ENCODE measurements around the gene IL1RAPL2.

The IL1RAPL2 gene

GRCh38 chrX:104995546-104995945 lies 429.5 kb downstream of the IL1RAPL2 start:
- Histone ChIP-seq H3K9me3 (ENCODE audit: insufficient read depth, low read length) (no peaks in the 10 kb centered on the region), H3K27ac (ENCODE audit: low read depth, low read length) (no peak overlapping the region), H3F3A (ENCODE audit: insufficient read depth) (no peaks in the 10 kb centered on the region), H3K9me2 (replicated peaks; ENCODE audit: insufficient read depth, low read length) (no peaks in the 10 kb centered on the region), H3K4me3 (ENCODE audit: insufficient read depth, low read length, poor library complexity, severe bottlenecking) (no peak overlapping the region), H3K9ac (ENCODE audit: low read length) (no peak overlapping the region), H2AFZ (ENCODE audit: low read depth, low read length, severe bottlenecking) (no peak overlapping the region), H3K79me2 (ENCODE audit: insufficient read depth, low read length) (no peaks in the 10 kb centered on the region), H3K36me3 (ENCODE audit: low read length) (no peaks in the 10 kb centered on the region), H4K20me1 (ENCODE audit: low read depth, low read length) (no peaks in the 10 kb centered on the region), H3K27me3 (ENCODE audit: low read length) (no peaks in the 10 kb centered on the region), H3K4me2 (ENCODE audit: low read depth, low read length, poor library complexity, severe bottlenecking) (no peak overlapping the region)
- TF ChIP-seq, protein P1, sequence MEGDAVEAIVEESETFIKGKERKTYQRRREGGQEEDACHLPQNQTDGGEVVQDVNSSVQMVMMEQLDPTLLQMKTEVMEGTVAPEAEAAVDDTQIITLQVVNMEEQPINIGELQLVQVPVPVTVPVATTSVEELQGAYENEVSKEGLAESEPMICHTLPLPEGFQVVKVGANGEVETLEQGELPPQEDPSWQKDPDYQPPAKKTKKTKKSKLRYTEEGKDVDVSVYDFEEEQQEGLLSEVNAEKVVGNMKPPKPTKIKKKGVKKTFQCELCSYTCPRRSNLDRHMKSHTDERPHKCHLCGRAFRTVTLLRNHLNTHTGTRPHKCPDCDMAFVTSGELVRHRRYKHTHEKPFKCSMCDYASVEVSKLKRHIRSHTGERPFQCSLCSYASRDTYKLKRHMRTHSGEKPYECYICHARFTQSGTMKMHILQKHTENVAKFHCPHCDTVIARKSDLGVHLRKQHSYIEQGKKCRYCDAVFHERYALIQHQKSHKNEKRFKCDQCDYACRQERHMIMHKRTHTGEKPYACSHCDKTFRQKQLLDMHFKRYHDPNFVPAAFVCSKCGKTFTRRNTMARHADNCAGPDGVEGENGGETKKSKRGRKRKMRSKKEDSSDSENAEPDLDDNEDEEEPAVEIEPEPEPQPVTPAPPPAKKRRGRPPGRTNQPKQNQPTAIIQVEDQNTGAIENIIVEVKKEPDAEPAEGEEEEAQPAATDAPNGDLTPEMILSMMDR (IDR thresholded peaks at IDR 0.05; ENCODE audit: insufficient read depth, low read length, poor library complexity, severe bottlenecking) = no peak
- TF ChIP-seq EZH2phosphoT487 (conservative IDR thresholded peaks at IDR 0.05; ENCODE audit: low read length) = no peak

- no peaks in the 10 kb centered on the region for H3F3A ChIP-seq (ENCODE audit: insufficient read depth)
- no peak overlapping the region for H3K4me3 ChIP-seq (ENCODE audit: insufficient read depth, low read length, poor library complexity, severe bottlenecking)
- no peak overlapping the region for H3K4me2 ChIP-seq (ENCODE audit: low read depth, low read length, poor library complexity, severe bottlenecking)
- H3K36me3 ChIP-seq (ENCODE audit: low read length) = no peaks in the 10 kb centered on the region
- H3K9me2 ChIP-seq (replicated peaks; ENCODE audit: insufficient read depth, low read length) = no peaks in the 10 kb centered on the region
- no peaks in the 10 kb centered on the region for H3K79me2 ChIP-seq (ENCODE audit: insufficient read depth, low read length)
- no peaks in the 10 kb centered on the region for H3K27me3 ChIP-seq (ENCODE audit: low read length)
- H3K9me3 ChIP-seq (ENCODE audit: insufficient read depth, low read length) = no peaks in the 10 kb centered on the region
- no peak overlapping the region for H3K27ac ChIP-seq (ENCODE audit: low read depth, low read length)
- TF ChIP-seq, protein P1 (IDR thresholded peaks at IDR 0.05; ENCODE audit: insufficient read depth, low read length, poor library complexity, severe bottlenecking) = no peak
- TF ChIP-seq EZH2phosphoT487 (conservative IDR thresholded peaks at IDR 0.05; ENCODE audit: low read length) = no peak
- H3K9ac ChIP-seq (ENCODE audit: low read length) = no peak overlapping the region
- no peaks in the 10 kb centered on the region for H4K20me1 ChIP-seq (ENCODE audit: low read depth, low read length)
- no peak overlapping the region for H2AFZ ChIP-seq (ENCODE audit: low read depth, low read length, severe bottlenecking)
These were observed 440.1 kb downstream of the IL1RAPL2 start for GRCh38 chrX:105006103-105006502.

DNA sequence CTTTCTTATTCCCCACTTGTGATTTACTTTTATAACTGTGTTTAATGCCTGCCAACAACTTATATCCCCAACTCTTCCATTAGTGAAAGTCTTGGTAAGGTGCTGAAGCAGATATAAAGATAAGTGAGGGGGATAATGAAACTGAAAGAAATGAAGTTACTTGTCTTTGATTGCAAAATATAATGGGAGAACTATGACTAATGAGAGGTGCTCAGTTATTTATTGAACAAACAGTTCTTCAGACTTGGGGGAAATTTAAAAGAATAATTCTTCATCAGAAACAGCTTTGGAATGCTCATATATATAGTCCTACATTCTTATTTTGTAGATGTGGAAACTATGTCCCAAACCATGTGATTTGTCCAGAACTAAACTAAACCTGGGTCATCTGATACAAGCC lies 441.0 kb downstream of the IL1RAPL2 start:
- no peak overlapping the region for H3K27ac ChIP-seq (ENCODE audit: low read depth, low read length)

More for the DNA sequence above, 441.0 kb downstream of the IL1RAPL2 start:
- no peak for TF ChIP-seq EZH2phosphoT487 (conservative IDR thresholded peaks at IDR 0.05; ENCODE audit: low read length)
- TF ChIP-seq, protein P1 (IDR thresholded peaks at IDR 0.05; ENCODE audit: insufficient read depth, low read length, poor library complexity, severe bottlenecking) = no peak
- H3K36me3 ChIP-seq (ENCODE audit: low read length) = no peaks in the 10 kb centered on the region
- H3K4me2 ChIP-seq (ENCODE audit: low read depth, low read length, poor library complexity, severe bottlenecking) = no peak overlapping the region
- no peaks in the 10 kb centered on the region for H3F3A ChIP-seq (ENCODE audit: insufficient read depth)
- no peaks in the 10 kb centered on the region for H4K20me1 ChIP-seq (ENCODE audit: low read depth, low read length)
- H3K4me3 ChIP-seq (ENCODE audit: insufficient read depth, low read length, poor library complexity, severe bottlenecking) = no peak overlapping the region
- H2AFZ ChIP-seq (ENCODE audit: low read depth, low read length, severe bottlenecking) = no peak overlapping the region
- H3K79me2 ChIP-seq (ENCODE audit: insufficient read depth, low read length) = no peaks in the 10 kb centered on the region
- H3K27me3 ChIP-seq (ENCODE audit: low read length) = no peaks in the 10 kb centered on the region
- no peaks in the 10 kb centered on the region for H3K9me3 ChIP-seq (ENCODE audit: insufficient read depth, low read length)
- H3K9ac ChIP-seq (ENCODE audit: low read length) = no peak overlapping the region
- H3K9me2 ChIP-seq (replicated peaks; ENCODE audit: insufficient read depth, low read length) = no peaks in the 10 kb centered on the region

Data from SU-DHL-6 (cell line).